K562 (cell line): ENCODE data around the gene DDX60. TPM values are rescaled to one million over a fixed set of nuclear protein-coding genes. Genes with fewer than 3 reads are reported as not detected.

Experiments used
- CBFA2T3 ChIP-seq: fragments of 450-650 bp; IDR thresholded peaks from 2 replicates; pipeline ENCODE4 v1.6.1; 2017
- CREB1 ChIP-seq, 2 experiments: sonication (generic) in 1 of 2; formaldehyde crosslinking in 1 of 2; IDR thresholded peaks; 2 replicates each; pipeline versions ENCODE4 v1.6.1 to v1.8.0; 2012 to 2022; ENCODE audit warnings: inconsistent platforms in 1 of 2, mild to moderate bottlenecking in 1 of 2, missing genetic modification reagents in 1 of 2, moderate library complexity in 1 of 2
- KLF10 ChIP-seq: fragments of 250-450 bp; sonication (Bioruptor Pico); IDR thresholded peaks from 2 replicates; pipeline ENCODE4 v1.6.1; 2021; ENCODE audit warnings: matching md5 sums
- KLF16 ChIP-seq: IDR thresholded peaks from 2 replicates; pipeline ENCODE4 v1.6.1; 2016; ENCODE audit warnings: antibody characterized with exemption
- MAZ ChIP-seq, 2 experiments: fragments of 450-650 bp in 1 of 2; sonication (generic) in 1 of 2; formaldehyde crosslinking; IDR thresholded peaks in 1 of 2; conservative IDR thresholded peaks in 1 of 2; 2 replicates each; pipeline versions ENCODE4 v1.4.0 to v1.5.0; 2020; ENCODE audit warnings: mild to moderate bottlenecking in 1 of 2, missing genetic modification reagents in 1 of 2
- SMARCB1 ChIP-seq: IDR thresholded peaks from 2 replicates; pipeline ENCODE4 v1.6.1; 2011; ENCODE audit warnings: improper control_type of control experiment, low read depth; ENCODE audit not compliant: insufficient read length
- ZBTB8A ChIP-seq: fragments of 450-650 bp; IDR thresholded peaks from 2 replicates; pipeline ENCODE4 v1.6.1; 2018; ENCODE audit warnings: mild to moderate bottlenecking, moderate library complexity; ENCODE audit not compliant: partially characterized antibody
- ZFX ChIP-seq: sonication (generic); formaldehyde crosslinking; IDR thresholded peaks from 2 replicates; pipeline ENCODE4 v1.8.0; 2022; ENCODE audit warnings: mild to moderate bottlenecking, missing genetic modification reagents, moderate library complexity
- ZNF318 ChIP-seq, 2 experiments: fragments of 450-650 bp; IDR thresholded peaks; 2 replicates each; pipeline ENCODE4 v1.6.1; 2016; ENCODE audit warnings: mild to moderate bottlenecking in 2 of 2, borderline replicate concordance in 1 of 2, low read depth in 1 of 2, moderate library complexity in 1 of 2
- polyA plus RNA-seq, 8 experiments: library from polyadenylated mRNA; depleted of rRNA in 4 of 8; stranded (reverse) in 5 of 8; unstranded in 3 of 8; fragments of >200 nt; fragmentation: Nextera tagmentation in 2 of 8; fragmentation: Illumina TruSeq in 1 of 8; extraction: Ambion mirVana in 2 of 8; extraction: Trizol in 1 of 8; gene quantifications; 2 replicates each; pipeline versions ENCODE4 v1.2.1 to v1.2.3, GENCODE V29; 2011 to 2014; ENCODE audit warnings: inconsistent platforms in 1 of 8, missing spikeins in 1 of 8
- total RNA-seq, 7 experiments: library from RNA; depleted of rRNA in 6 of 7; stranded (reverse); fragments of >200 nt in 6 of 7; fragmentation: Illumina TruSeq in 2 of 7; extraction: Trizol in 2 of 7; gene quantifications; 2 replicates each; pipeline versions ENCODE4 v1.2.1 to v1.2.3, GENCODE V29; 2011 to 2021; ENCODE audit warnings: low replicate concordance in 1 of 7

The DDX60 gene
- total and polyA plus RNA-seq, 9 of the 15 experiments (the other 6 are each of a cell fraction or from before 2014, with no cell fraction given), result 0.06 to 0.25 (median 0.13) TPM

GRCh38 chr4:168248176-168248710, 70.3 kb downstream of the DDX60 start (continued):
- TF ChIP-seq ZNF318 (IDR thresholded peaks at IDR 0.05; ENCODE audit: borderline replicate concordance in 1 of 2, low read depth in 1 of 2) (no peak), SMARCB1 (no peak), ZBTB8A (no peak), CBFA2T3 (no peak), ZFX (CRISPR knock-in tag) (no peak), MAZ (CRISPR knock-in tag; conservative IDR thresholded peaks at IDR 0.05 in 1 of 2, IDR thresholded peaks at IDR 0.05 in 1 of 2) (no peak), KLF10 (CRISPR knock-in tag) (no peak), CREB1 (IDR thresholded peaks at IDR 0.05) (no peak), CREB1 (CRISPR knock-in tag; IDR thresholded peaks at IDR 0.05) (no peak), KLF16 (no peak)
